ENCODE results near the gene ARHGEF19. TPM values are rescaled to one million over a fixed set of nuclear protein-coding genes. Genes with fewer than 3 reads are reported as not detected.

Gene ARHGEF19
- total and polyA plus RNA-seq, 2 of the 4 experiments (the other 2 are of a cell fraction): 4.5 to 16.8 TPM

DNA sequence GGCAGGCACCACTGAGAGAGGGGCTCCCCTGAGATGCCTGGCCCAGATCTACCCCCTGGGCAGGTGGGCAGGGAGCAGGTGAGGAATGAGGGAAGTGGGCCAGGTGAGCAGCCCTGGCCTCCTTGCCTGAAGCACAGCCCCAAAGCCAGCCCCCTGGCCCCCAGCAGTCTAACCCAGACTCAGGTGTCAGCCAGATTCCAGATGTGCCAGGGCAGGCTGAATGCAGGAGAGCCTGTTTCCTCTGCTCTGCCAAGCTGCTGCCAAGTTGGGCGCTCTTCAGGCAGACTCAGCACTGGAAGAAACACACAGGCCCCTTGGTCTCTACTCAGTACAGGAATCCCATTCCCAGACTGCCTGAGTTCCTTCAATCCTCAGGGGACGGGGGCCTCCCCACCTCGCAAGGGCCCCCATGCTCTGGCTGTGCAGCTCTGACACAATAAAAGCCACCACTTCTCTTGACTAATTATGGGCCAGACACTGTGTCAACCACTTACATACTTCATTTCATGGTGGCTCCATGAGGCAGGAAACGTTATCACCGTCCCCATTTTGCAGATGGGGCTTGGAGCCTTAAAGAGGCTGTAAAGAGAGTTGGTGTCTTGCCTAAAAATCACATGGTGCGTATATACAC lies 20.4 kb downstream of the ARHGEF19 start:
- no TSS peak for BruUV-seq (replicated peaks)
- Histone ChIP-seq H3K27me3 (ENCODE audit: control insufficient read depth, insufficient read depth, low read length) (no peaks in the 10 kb centered on the region), H2AK9ac (replicated peaks; ENCODE audit: low read depth, low read length, poor library complexity) (no peak overlapping the region), H3K79me1 (ENCODE audit: low read depth in 1 of 2, low read length in 2 of 2) (no peaks in the 10 kb centered on the region), H3K9me1 (ENCODE audit: insufficient read depth, low read length) (no peaks in the 10 kb centered on the region), H3K18ac (ENCODE audit: low read depth, low read length) (no peak overlapping the region), H3K14ac (replicated peaks; ENCODE audit: low read depth, low read length) (no peak overlapping the region), H2AK5ac (ENCODE audit: low read depth, low read length) (no peak overlapping the region), H3K4me3 (ENCODE audit: insufficient read depth, low read depth, low read length) (no peak overlapping the region), H3K56ac (ENCODE audit: extremely low read depth, insufficient read depth, low read length) (no peak overlapping the region), H4K5ac (ENCODE audit: low read depth, low read length) (no peak overlapping the region), H3K9me3 (ENCODE audit: control insufficient read depth, insufficient read depth, low read length) (no peaks in the 10 kb centered on the region), H2BK20ac (ENCODE audit: low read depth, low read length) (no peak overlapping the region), H3K27ac (ENCODE audit: insufficient read depth, low read length) (no peak overlapping the region), H2BK120ac (ENCODE audit: low read depth, low read length) (no peak overlapping the region), H3K36me3 (ENCODE audit: control insufficient read depth, insufficient read depth, low read length) (no peaks in the 10 kb centered on the region), H4K20me1 (ENCODE audit: insufficient read depth, low read length) (no peaks in the 10 kb centered on the region), H3K4ac (ENCODE audit: low read depth, low read length) (no peak overlapping the region), H3K9ac (ENCODE audit: low read depth, low read length) (no peak overlapping the region), H4K8ac (ENCODE audit: low read depth in 2 of 2, low read length in 2 of 2) (no peak overlapping the region), H2AFZ (replicated peaks; ENCODE audit: low read length, poor library complexity) (no peak overlapping the region), H2BK15ac (ENCODE audit: low read depth, low read length) (no peak overlapping the region), H3K23ac (ENCODE audit: low read depth, low read length) (no peak overlapping the region), H4K91ac (ENCODE audit: insufficient read depth, low read depth, low read length) (no peak overlapping the region), H3K4me2 (ENCODE audit: low read depth, low read length) (no peak overlapping the region), H3K4me1 (ENCODE audit: control insufficient read depth, insufficient read depth, low read length) (peaks cover 4% of the 10 kb centered on the region), H2BK5ac (ENCODE audit: low read depth, low read length, poor library complexity, severe bottlenecking) (no peak overlapping the region)
- no peak for TF ChIP-seq POLR2A (IDR thresholded peaks at IDR 0.05; ENCODE audit: low read depth, low read length)
- no peak for TF ChIP-seq RCOR1 (IDR thresholded peaks at IDR 0.05; ENCODE audit: insufficient replicate concordance, low read length)
- TF ChIP-seq RFX5 (IDR thresholded peaks at IDR 0.05; ENCODE audit: low read depth, low read length): no peak
- TF ChIP-seq CHD1 (IDR thresholded peaks at IDR 0.05; ENCODE audit: low read depth, low read length): no peak
- no peak for TF ChIP-seq CEBPB (IDR thresholded peaks at IDR 0.05; ENCODE audit: low read depth, low read length)
- no peak for TF ChIP-seq RAD21 (IDR thresholded peaks at IDR 0.05; ENCODE audit: low read length)
- TF ChIP-seq FOS (IDR thresholded peaks at IDR 0.05; ENCODE audit: low read depth, low read length): no peak
- no peak for TF ChIP-seq MAZ (IDR thresholded peaks at IDR 0.05; ENCODE audit: borderline replicate concordance, low read depth, low read length)
- no peak for TF ChIP-seq BHLHE40 (IDR thresholded peaks at IDR 0.05; ENCODE audit: low read depth, low read length)
- TF ChIP-seq, protein P1, sequence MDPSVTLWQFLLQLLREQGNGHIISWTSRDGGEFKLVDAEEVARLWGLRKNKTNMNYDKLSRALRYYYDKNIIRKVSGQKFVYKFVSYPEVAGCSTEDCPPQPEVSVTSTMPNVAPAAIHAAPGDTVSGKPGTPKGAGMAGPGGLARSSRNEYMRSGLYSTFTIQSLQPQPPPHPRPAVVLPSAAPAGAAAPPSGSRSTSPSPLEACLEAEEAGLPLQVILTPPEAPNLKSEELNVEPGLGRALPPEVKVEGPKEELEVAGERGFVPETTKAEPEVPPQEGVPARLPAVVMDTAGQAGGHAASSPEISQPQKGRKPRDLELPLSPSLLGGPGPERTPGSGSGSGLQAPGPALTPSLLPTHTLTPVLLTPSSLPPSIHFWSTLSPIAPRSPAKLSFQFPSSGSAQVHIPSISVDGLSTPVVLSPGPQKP (IDR thresholded peaks at IDR 0.05; ENCODE audit: borderline replicate concordance, low read depth, low read length): no peak
- no peak for TF ChIP-seq CTCF (conservative IDR thresholded peaks at IDR 0.05; ENCODE audit: low read depth, low read length)
- TF ChIP-seq SMC3 (IDR thresholded peaks at IDR 0.05; ENCODE audit: low read depth, low read length): no peak
- no peak for TF ChIP-seq MAFK (IDR thresholded peaks at IDR 0.05; ENCODE audit: low read depth, low read length)
- no peak for TF ChIP-seq MXI1 (IDR thresholded peaks at IDR 0.05; ENCODE audit: borderline replicate concordance, low read depth, low read length)
- TF ChIP-seq NFE2L2 (IDR thresholded peaks at IDR 0.05; ENCODE audit: low read depth, low read length): no peak
- TF ChIP-seq, protein P2, sequence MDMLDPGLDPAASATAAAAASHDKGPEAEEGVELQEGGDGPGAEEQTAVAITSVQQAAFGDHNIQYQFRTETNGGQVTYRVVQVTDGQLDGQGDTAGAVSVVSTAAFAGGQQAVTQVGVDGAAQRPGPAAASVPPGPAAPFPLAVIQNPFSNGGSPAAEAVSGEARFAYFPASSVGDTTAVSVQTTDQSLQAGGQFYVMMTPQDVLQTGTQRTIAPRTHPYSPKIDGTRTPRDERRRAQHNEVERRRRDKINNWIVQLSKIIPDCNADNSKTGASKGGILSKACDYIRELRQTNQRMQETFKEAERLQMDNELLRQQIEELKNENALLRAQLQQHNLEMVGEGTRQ (IDR thresholded peaks at IDR 0.05; ENCODE audit: low read depth, low read length): no peak
- CTCF ChIA-PET: no interaction called here
- POLR2A ChIA-PET (ENCODE audit: unreplicated experiment): interaction anchor here (0.7 kb wide), 1 partner anchor 17 kb away, joined by 3 read pairs; no protein-coding TSS in a partner anchor
- WGBS, 2 experiments (ENCODE audit: extremely low coverage in 2 of 2, insufficient read length in 1 of 2): 90% methylated on average over 3 of the region's 6 CpGs; no CpG with 5 or more reads in 1 of the 2 experiments
- dilution Hi-C loops (cut with HindIII; ENCODE audit: low sequenced_read_pairs, unreplicated experiment) (no loop called here), intact Hi-C loops (cut with micrococcal nuclease) (no loop called here), in situ Hi-C loops (cut with MboI; ENCODE audit: low sequenced_read_pairs) (loop anchor here (25.0 kb wide), 1 partner anchor 405 kb away; no protein-coding TSS in a partner anchor)
- no peak for ATAC-seq (ENCODE audit: low read depth)
- no peak for DNase-seq
